ENCODE results near the gene PREX1.

PREX1 gene

GRCh38 chr20:48584391-48585060 is 243.3 kb downstream of the PREX1 start:
- no peak for DNase-seq (ENCODE audit: low read depth in 3 of 3)

GRCh38 chr20:48583801-48584200 is 244.0 kb downstream of the PREX1 start:
- no peak for DNase-seq (ENCODE audit: low read depth in 3 of 3)

- no peak for DNase-seq (ENCODE audit: low read depth in 3 of 3)
Measured at GRCh38 chr20:48583171-48583570, 244.6 kb downstream of the PREX1 start.

GRCh38 chr20:48582673-48582985 is 245.2 kb downstream of the PREX1 start:
- no peak for DNase-seq (ENCODE audit: low read depth in 3 of 3)

- DNase-seq (ENCODE audit: low read depth in 3 of 3): no peak
Measured at GRCh38 chr20:48581167-48581566, 246.6 kb downstream of the PREX1 start.

GRCh38 chr20:48578397-48579098 is 249.3 kb downstream of the PREX1 start:
- no peak for DNase-seq (ENCODE audit: low read depth in 3 of 3)

- no peak for DNase-seq (ENCODE audit: low read depth in 3 of 3)
Measured at GRCh38 chr20:48577557-48577956, 250.2 kb downstream of the PREX1 start.

GRCh38 chr20:48574383-48574782 is 253.4 kb downstream of the PREX1 start:
- DNase-seq (ENCODE audit: low read depth in 3 of 3): no peak

Measured in stimulated activated CD4-positive, alpha-beta T cell treated with anti-CD3 and anti-CD28 coated beads, TNF-alpha, amount 100 ng/mL, for 48 hours (primary cell).